ENCODE measurements around the gene CCL8.

CCL8 gene

GRCh38 chr17:34319039-34319483 is at the start of gene CCL8:
Gene CCL8 (plus strand): TSS chr17:34319435. CDS start chr17:34319502, 67 bp downstream.
- Histone ChIP-seq H3K9me3 (ENCODE audit: low read depth, low read length) (no peaks in the 10 kb centered on the region), H3K36me3 (ENCODE audit: insufficient read depth, low read length) (no peaks in the 10 kb centered on the region), H3K27ac (no peak within 1 kb of the TSS), H3K4me3 (no peak within 1 kb of the TSS), H3K9ac (ENCODE audit: insufficient read length) (no peak within 1 kb of the TSS)
- DNase-seq (ENCODE audit: low read depth, low spot score) = no peak
- TF ChIP-seq EZH2 (IDR thresholded peaks at IDR 0.05) (no peak), POLR2AphosphoS5 (IDR thresholded peaks at IDR 0.05; ENCODE audit: borderline replicate concordance, low read depth, low read length) (no peak), FOXP2 (optimal IDR thresholded peaks at IDR 0.05; ENCODE audit: control extremely low read depth, extremely low read length, insufficient read depth) (no peak)

DNA sequence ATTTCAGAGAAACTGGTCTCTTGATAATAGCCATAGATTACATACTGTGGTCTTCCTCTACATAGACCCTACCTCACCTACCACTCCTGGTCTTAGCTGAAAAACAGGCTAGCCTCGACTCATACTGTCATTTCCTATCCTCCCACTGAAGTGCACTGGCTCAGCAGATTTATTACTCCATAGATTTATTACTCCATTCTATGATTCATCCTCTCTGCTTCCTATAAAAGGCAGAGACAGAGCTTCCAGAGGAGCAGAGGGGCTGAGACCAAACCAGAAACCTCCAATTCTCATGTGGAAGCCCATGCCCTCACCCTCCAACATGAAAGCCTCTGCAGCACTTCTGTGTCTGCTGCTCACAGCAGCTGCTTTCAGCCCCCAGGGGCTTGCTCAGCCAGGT is 49.3 kb upstream of the CCL8 start, which contains the start of gene CCL7:
TSS of gene CCL7 (plus strand) at position 253 of the 400 bp plus-strand sequence. CDS start at position 323, 70 bp downstream.
- no peaks in the 10 kb centered on the region for H3K9me3 ChIP-seq (ENCODE audit: low read depth, low read length)
- no peak within 1 kb of the TSS for H3K9ac ChIP-seq (ENCODE audit: insufficient read length)
- TF ChIP-seq FOXP2 (optimal IDR thresholded peaks at IDR 0.05; ENCODE audit: control extremely low read depth, extremely low read length, insufficient read depth) = no peak
- TF ChIP-seq POLR2AphosphoS5 (IDR thresholded peaks at IDR 0.05; ENCODE audit: borderline replicate concordance, low read depth, low read length) = no peak
- no peak within 1 kb of the TSS for H3K27ac ChIP-seq
- DNase-seq (ENCODE audit: low read depth, low spot score) = no peak
- H3K4me3 ChIP-seq = no peak within 1 kb of the TSS
- H3K36me3 ChIP-seq (ENCODE audit: insufficient read depth, low read length) = no peaks in the 10 kb centered on the region

DNA sequence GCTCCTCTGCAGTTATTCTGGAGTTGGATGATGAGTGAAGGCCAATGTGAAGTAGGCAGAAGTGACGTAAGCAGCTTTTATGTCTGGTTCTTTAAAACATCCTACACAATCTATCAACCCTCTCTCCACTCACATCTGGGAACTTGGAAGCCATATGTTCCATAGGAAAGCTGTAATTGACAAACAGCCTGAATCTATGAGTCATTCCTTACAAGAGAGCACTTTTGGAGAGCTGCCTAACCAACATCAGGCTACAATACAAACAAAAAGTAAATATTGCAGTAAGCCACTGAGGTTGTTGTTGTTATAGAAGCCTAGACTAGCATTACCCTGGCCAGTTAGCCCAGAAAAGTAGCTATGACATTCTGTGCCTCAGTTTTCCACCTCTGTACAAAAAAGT is 43.4 kb upstream of the CCL8 start:
- Histone ChIP-seq H3K4me3 (no peak overlapping the region), H3K36me3 (ENCODE audit: insufficient read depth, low read length) (no peaks in the 10 kb centered on the region), H3K9ac (ENCODE audit: insufficient read length) (no peak overlapping the region), H3K27ac (no peak overlapping the region), H3K9me3 (ENCODE audit: low read depth, low read length) (no peaks in the 10 kb centered on the region)
- no peak for DNase-seq (ENCODE audit: low read depth, low spot score)
- TF ChIP-seq EZH2 (IDR thresholded peaks at IDR 0.05) (no peak), POLR2AphosphoS5 (IDR thresholded peaks at IDR 0.05; ENCODE audit: borderline replicate concordance, low read depth, low read length) (no peak), FOXP2 (optimal IDR thresholded peaks at IDR 0.05; ENCODE audit: control extremely low read depth, extremely low read length, insufficient read depth) (no peak)

- no peak overlapping the region for H3K9ac ChIP-seq (ENCODE audit: insufficient read length)
- no peak for TF ChIP-seq EZH2 (IDR thresholded peaks at IDR 0.05)
- no peak for TF ChIP-seq POLR2AphosphoS5 (IDR thresholded peaks at IDR 0.05; ENCODE audit: borderline replicate concordance, low read depth, low read length)
- no peak for TF ChIP-seq FOXP2 (optimal IDR thresholded peaks at IDR 0.05; ENCODE audit: control extremely low read depth, extremely low read length, insufficient read depth)
- no peak overlapping the region for H3K4me3 ChIP-seq
- no peaks in the 10 kb centered on the region for H3K9me3 ChIP-seq (ENCODE audit: low read depth, low read length)
- H3K27ac ChIP-seq = no peak overlapping the region
- no peaks in the 10 kb centered on the region for H3K36me3 ChIP-seq (ENCODE audit: insufficient read depth, low read length)
- no peak for DNase-seq (ENCODE audit: low read depth, low spot score)
Observed at GRCh38 chr17:34276826-34277225, 42.4 kb upstream of the CCL8 start.

- DNase-seq (ENCODE audit: low read depth, low spot score) = no peak
- H3K27ac ChIP-seq = no peak overlapping the region
- no peak overlapping the region for H3K4me3 ChIP-seq
- TF ChIP-seq FOXP2 (optimal IDR thresholded peaks at IDR 0.05; ENCODE audit: control extremely low read depth, extremely low read length, insufficient read depth) (no peak), POLR2AphosphoS5 (IDR thresholded peaks at IDR 0.05; ENCODE audit: borderline replicate concordance, low read depth, low read length) (no peak), EZH2 (IDR thresholded peaks at IDR 0.05) (no peak)
- no peak overlapping the region for H3K9ac ChIP-seq (ENCODE audit: insufficient read length)
- no peaks in the 10 kb centered on the region for H3K9me3 ChIP-seq (ENCODE audit: low read depth, low read length)
- H3K36me3 ChIP-seq (ENCODE audit: insufficient read depth, low read length) = no peaks in the 10 kb centered on the region
Observed at GRCh38 chr17:34283571-34283970, 35.7 kb upstream of the CCL8 start.

DNA sequence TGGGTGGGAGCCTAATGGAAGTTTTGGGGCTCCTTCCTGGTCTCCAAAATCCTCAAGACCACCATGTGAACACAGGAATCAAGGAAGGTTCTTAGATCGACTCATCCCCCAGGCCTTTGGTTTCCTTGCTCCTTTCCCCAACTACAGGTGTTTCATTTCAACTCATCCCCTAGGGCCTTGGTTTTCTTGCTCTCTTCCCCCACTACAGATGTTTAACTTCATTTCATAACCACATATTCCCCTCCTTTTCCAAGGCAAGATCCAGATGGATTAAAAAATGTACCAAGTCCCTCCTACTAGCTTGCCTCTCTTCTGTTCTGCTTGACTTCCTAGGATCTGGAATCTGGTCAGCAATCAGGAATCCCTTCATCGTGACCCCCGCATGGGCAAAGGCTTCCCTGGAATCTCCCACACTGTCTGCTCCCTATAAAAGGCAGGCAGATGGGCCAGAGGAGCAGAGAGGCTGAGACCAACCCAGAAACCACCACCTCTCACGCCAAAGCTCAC is 33.9 kb upstream of the CCL8 start, which contains the start of gene CCL11:
TSS of gene CCL11 (plus strand) at position 457 of the 507 bp plus-strand sequence. CDS start 67 bp downstream, outside the sequence.
- no peaks in the 10 kb centered on the region for H3K36me3 ChIP-seq (ENCODE audit: insufficient read depth, low read length)
- DNase-seq (ENCODE audit: low read depth, low spot score) = no peak
- TF ChIP-seq FOXP2 (optimal IDR thresholded peaks at IDR 0.05; ENCODE audit: control extremely low read depth, extremely low read length, insufficient read depth) = no peak
- no peak for TF ChIP-seq POLR2AphosphoS5 (IDR thresholded peaks at IDR 0.05; ENCODE audit: borderline replicate concordance, low read depth, low read length)
- TF ChIP-seq EZH2 (IDR thresholded peaks at IDR 0.05) = no peak

DNA sequence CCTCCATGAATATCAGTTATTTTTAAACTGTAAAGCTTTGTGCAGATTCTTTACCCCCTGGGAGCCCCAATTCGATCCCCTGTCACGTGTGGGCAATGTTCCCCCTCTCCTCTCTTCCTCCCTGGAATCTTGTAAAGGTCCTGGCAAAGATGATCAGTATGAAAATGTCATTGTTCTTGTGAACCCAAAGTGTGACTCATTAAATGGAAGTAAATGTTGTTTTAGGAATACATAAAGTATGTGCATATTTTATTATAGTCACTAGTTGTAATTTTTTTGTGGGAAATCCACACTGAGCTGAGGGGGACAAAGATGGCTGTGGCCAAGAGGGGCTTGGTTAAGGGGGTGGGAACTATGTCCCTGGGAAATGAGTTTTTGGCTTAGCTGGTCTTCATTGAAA is 31.4 kb upstream of the CCL8 start:
- Histone ChIP-seq H3K4me3 (no peak overlapping the region), H3K27ac (no peak overlapping the region), H3K9ac (ENCODE audit: insufficient read length) (no peak overlapping the region), H3K9me3 (ENCODE audit: low read depth, low read length) (no peaks in the 10 kb centered on the region), H3K36me3 (ENCODE audit: insufficient read depth, low read length) (no peaks in the 10 kb centered on the region)
- DNase-seq (ENCODE audit: low read depth, low spot score) = no peak
- TF ChIP-seq POLR2AphosphoS5 (IDR thresholded peaks at IDR 0.05; ENCODE audit: borderline replicate concordance, low read depth, low read length) (no peak), FOXP2 (optimal IDR thresholded peaks at IDR 0.05; ENCODE audit: control extremely low read depth, extremely low read length, insufficient read depth) (no peak), EZH2 (IDR thresholded peaks at IDR 0.05) (no peak)

More for the DNA sequence above, 33.9 kb upstream of the CCL8 start, which contains the start of gene CCL11:
- Histone ChIP-seq H3K9me3 (ENCODE audit: low read depth, low read length) (no peaks in the 10 kb centered on the region), H3K4me3 (no peak within 1 kb of the TSS), H3K9ac (ENCODE audit: insufficient read length) (no peak within 1 kb of the TSS), H3K27ac (no peak within 1 kb of the TSS)

DNA sequence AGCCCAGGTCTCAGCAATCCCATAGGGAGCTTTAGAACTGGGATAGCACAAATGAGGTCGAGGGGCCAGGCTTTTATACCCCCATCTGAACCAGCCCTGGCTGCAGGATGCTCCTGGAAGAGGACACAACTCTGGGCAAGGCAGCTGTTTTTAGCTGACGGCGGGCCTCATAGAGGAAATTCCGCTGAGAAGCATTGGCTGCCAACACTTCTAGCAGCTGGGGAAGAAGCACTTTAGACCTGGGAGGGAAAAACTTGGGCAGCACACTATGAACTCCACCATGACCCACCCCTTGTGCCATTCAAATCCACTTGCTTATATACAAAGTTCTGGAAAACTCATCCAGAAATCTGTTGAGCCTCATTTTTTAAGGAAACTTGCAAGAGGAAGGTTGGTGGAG is 28.6 kb upstream of the CCL8 start:
- H3K9me3 ChIP-seq (ENCODE audit: low read depth, low read length) = no peaks in the 10 kb centered on the region
- no peak for DNase-seq (ENCODE audit: low read depth, low spot score)
- no peak for TF ChIP-seq EZH2 (IDR thresholded peaks at IDR 0.05)
- no peak for TF ChIP-seq FOXP2 (optimal IDR thresholded peaks at IDR 0.05; ENCODE audit: control extremely low read depth, extremely low read length, insufficient read depth)
- no peak for TF ChIP-seq POLR2AphosphoS5 (IDR thresholded peaks at IDR 0.05; ENCODE audit: borderline replicate concordance, low read depth, low read length)
- no peak overlapping the region for H3K27ac ChIP-seq
- H3K4me3 ChIP-seq = no peak overlapping the region
- no peak overlapping the region for H3K9ac ChIP-seq (ENCODE audit: insufficient read length)
- no peaks in the 10 kb centered on the region for H3K36me3 ChIP-seq (ENCODE audit: insufficient read depth, low read length)

Data from SK-N-MC (cell line).